ENCODE measurements around the gene DOCK11.

The DOCK11 gene

GRCh38 chrX:118534716-118535493 is 39.3 kb downstream of the DOCK11 start (continued):
- no peak for TF ChIP-seq REST (tag by site-specific recombination; IDR thresholded peaks at IDR 0.05)
- no peak for TF ChIP-seq ZNF223 (tag by site-specific recombination; IDR thresholded peaks at IDR 0.05)
- no peak for TF ChIP-seq ZNF596 (tag by site-specific recombination; IDR thresholded peaks at IDR 0.05)
- no peak for TF ChIP-seq ZNF133 (tag by site-specific recombination; IDR thresholded peaks at IDR 0.05)
- no peak for TF ChIP-seq ZNF645 (tag by site-specific recombination; IDR thresholded peaks at IDR 0.05)
- TF ChIP-seq ZBTB6 (tag by site-specific recombination; IDR thresholded peaks at IDR 0.05) = 0 out of 2 replicates have a peak, but pooled peaks have one; percentile 10
- TF ChIP-seq ZNF670 (tag by site-specific recombination; IDR thresholded peaks at IDR 0.05; ENCODE audit: low read depth) = no peak
- TF ChIP-seq, protein P1, sequence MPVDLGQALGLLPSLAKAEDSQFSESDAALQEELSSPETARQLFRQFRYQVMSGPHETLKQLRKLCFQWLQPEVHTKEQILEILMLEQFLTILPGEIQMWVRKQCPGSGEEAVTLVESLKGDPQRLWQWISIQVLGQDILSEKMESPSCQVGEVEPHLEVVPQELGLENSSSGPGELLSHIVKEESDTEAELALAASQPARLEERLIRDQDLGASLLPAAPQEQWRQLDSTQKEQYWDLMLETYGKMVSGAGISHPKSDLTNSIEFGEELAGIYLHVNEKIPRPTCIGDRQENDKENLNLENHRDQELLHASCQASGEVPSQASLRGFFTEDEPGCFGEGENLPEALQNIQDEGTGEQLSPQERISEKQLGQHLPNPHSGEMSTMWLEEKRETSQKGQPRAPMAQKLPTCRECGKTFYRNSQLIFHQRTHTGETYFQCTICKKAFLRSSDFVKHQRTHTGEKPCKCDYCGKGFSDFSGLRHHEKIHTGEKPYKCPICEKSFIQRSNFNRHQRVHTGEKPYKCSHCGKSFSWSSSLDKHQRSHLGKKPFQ (tag by site-specific recombination; IDR thresholded peaks at IDR 0.05) = no peak
- TF ChIP-seq ZFP41 (tag by site-specific recombination; IDR thresholded peaks at IDR 0.05; ENCODE audit: borderline replicate concordance) = no peak
- TF ChIP-seq ZNF692 (tag by site-specific recombination; IDR thresholded peaks at IDR 0.05) = no peak
- no peak for TF ChIP-seq ZNF501 (tag by site-specific recombination; IDR thresholded peaks at IDR 0.05)
- TF ChIP-seq ZNF121 (tag by site-specific recombination; IDR thresholded peaks at IDR 0.05) = no peak
- TF ChIP-seq SCRT1 (tag by site-specific recombination; IDR thresholded peaks at IDR 0.05; ENCODE audit: borderline replicate concordance) = peak; percentile 89
- TF ChIP-seq ZNF211 (tag by site-specific recombination; IDR thresholded peaks at IDR 0.05; ENCODE audit: low read depth) = no peak
- TF ChIP-seq ZNF776 (tag by site-specific recombination; IDR thresholded peaks at IDR 0.05; ENCODE audit: borderline replicate concordance) = no peak
- TF ChIP-seq, protein P2, sequence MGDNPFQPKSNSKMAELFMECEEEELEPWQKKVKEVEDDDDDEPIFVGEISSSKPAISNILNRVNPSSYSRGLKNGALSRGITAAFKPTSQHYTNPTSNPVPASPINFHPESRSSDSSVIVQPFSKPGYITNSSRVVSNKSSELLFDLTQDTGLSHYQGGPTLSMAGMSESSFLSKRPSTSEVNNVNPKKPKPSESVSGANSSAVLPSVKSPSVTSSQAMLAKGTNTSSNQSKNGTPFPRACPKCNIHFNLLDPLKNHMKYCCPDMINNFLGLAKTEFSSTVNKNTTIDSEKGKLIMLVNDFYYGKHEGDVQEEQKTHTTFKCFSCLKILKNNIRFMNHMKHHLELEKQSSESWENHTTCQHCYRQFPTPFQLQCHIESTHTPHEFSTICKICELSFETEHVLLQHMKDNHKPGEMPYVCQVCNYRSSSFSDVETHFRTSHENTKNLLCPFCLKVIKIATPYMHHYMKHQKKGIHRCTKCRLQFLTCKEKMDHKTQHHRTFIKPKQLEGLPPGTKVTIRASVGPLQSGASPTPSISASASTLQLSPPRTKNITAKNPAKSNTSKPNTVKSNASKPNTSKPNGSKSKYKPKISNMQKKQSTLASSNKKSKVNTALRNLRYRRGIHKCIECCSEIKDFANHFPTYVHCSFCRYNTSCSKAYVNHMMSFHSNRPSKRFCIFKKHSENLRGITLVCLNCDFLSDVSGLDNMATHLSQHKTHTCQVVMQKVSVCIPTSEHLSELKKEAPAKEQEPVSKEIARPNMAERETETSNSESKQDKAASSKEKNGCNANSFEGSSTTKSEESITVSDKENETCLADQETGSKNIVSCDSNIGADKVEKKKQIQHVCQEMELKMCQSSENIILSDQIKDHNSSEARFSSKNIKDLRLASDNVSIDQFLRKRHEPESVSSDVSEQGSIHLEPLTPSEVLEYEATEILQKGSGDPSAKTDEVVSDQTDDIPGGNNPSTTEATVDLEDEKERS (tag by site-specific recombination; IDR thresholded peaks at IDR 0.05) = no peak
- TF ChIP-seq, protein P3, sequence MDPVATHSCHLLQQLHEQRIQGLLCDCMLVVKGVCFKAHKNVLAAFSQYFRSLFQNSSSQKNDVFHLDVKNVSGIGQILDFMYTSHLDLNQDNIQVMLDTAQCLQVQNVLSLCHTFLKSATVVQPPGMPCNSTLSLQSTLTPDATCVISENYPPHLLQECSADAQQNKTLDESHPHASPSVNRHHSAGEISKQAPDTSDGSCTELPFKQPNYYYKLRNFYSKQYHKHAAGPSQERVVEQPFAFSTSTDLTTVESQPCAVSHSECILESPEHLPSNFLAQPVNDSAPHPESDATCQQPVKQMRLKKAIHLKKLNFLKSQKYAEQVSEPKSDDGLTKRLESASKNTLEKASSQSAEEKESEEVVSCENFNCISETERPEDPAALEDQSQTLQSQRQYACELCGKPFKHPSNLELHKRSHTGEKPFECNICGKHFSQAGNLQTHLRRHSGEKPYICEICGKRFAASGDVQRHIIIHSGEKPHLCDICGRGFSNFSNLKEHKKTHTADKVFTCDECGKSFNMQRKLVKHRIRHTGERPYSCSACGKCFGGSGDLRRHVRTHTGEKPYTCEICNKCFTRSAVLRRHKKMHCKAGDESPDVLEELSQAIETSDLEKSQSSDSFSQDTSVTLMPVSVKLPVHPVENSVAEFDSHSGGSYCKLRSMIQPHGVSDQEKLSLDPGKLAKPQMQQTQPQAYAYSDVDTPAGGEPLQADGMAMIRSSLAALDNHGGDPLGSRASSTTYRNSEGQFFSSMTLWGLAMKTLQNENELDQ (tag by site-specific recombination; IDR thresholded peaks at IDR 0.05; ENCODE audit: low read depth) = no peak
- no peak for TF ChIP-seq ZNF404 (tag by site-specific recombination; IDR thresholded peaks at IDR 0.05)
- TF ChIP-seq, protein P4, sequence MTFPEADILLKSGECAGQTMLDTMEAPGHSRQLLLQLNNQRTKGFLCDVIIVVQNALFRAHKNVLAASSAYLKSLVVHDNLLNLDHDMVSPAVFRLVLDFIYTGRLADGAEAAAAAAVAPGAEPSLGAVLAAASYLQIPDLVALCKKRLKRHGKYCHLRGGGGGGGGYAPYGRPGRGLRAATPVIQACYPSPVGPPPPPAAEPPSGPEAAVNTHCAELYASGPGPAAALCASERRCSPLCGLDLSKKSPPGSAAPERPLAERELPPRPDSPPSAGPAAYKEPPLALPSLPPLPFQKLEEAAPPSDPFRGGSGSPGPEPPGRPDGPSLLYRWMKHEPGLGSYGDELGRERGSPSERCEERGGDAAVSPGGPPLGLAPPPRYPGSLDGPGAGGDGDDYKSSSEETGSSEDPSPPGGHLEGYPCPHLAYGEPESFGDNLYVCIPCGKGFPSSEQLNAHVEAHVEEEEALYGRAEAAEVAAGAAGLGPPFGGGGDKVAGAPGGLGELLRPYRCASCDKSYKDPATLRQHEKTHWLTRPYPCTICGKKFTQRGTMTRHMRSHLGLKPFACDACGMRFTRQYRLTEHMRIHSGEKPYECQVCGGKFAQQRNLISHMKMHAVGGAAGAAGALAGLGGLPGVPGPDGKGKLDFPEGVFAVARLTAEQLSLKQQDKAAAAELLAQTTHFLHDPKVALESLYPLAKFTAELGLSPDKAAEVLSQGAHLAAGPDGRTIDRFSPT (tag by site-specific recombination; IDR thresholded peaks at IDR 0.05) = peak; percentile 58
- TF ChIP-seq GLIS2 (tag by site-specific recombination; IDR thresholded peaks at IDR 0.05) = no peak
- TF ChIP-seq ZNF558 (tag by site-specific recombination; IDR thresholded peaks at IDR 0.05) = no peak

All from HEK293 (cell line).